GM06990 (cell line): ENCODE results near the gene ATP2A3.

ENCODE experiments used
- DNase-seq: peaks from one replicate; pipeline ENCODE4 v3.0.0-alpha.2; 2011; ENCODE audit not compliant: insufficient read length; ENCODE audit errors: extremely low read depth
- H3K27me3 ChIP-seq: replicated peaks from 2 replicates; pipeline ENCODE4 v1.6.0; 2011; ENCODE audit warnings: low read length; ENCODE audit not compliant: control insufficient read depth, insufficient read depth
- H3K36me3 ChIP-seq: 2 replicates; pipeline ENCODE4 v1.5.1; 2011; ENCODE audit warnings: low read length; ENCODE audit not compliant: control insufficient read depth, insufficient read depth
- H3K4me3 ChIP-seq: replicated peaks from 2 replicates; pipeline ENCODE4 v1.5.1; 2011; ENCODE audit warnings: low read depth, mild to moderate bottlenecking, control low read depth, low read length
- TF ChIP-seq, protein P1 (sequence below): IDR thresholded peaks from 2 replicates; pipeline ENCODE4 v1.5.1; 2011; ENCODE audit warnings: low read length, control low read depth, mild to moderate bottlenecking, inconsistent platforms; ENCODE audit not compliant: insufficient read depth, poor library complexity, severe bottlenecking

The ATP2A3 gene

GRCh38 chr17:3973495-3974137, 9.4 kb upstream of the ATP2A3 start:
- TF ChIP-seq, protein P1, sequence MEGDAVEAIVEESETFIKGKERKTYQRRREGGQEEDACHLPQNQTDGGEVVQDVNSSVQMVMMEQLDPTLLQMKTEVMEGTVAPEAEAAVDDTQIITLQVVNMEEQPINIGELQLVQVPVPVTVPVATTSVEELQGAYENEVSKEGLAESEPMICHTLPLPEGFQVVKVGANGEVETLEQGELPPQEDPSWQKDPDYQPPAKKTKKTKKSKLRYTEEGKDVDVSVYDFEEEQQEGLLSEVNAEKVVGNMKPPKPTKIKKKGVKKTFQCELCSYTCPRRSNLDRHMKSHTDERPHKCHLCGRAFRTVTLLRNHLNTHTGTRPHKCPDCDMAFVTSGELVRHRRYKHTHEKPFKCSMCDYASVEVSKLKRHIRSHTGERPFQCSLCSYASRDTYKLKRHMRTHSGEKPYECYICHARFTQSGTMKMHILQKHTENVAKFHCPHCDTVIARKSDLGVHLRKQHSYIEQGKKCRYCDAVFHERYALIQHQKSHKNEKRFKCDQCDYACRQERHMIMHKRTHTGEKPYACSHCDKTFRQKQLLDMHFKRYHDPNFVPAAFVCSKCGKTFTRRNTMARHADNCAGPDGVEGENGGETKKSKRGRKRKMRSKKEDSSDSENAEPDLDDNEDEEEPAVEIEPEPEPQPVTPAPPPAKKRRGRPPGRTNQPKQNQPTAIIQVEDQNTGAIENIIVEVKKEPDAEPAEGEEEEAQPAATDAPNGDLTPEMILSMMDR, result no peak
- no peak overlapping the region for H3K4me3 ChIP-seq
- no peaks in the 10 kb centered on the region for H3K36me3 ChIP-seq
- H3K27me3 ChIP-seq, result no peaks in the 10 kb centered on the region
- DNase-seq, result no peak

- DNase-seq, result no peak
- H3K36me3 ChIP-seq, result no peaks in the 10 kb centered on the region
- H3K4me3 ChIP-seq, result no peak overlapping the region
- H3K27me3 ChIP-seq, result no peaks in the 10 kb centered on the region
- TF ChIP-seq, protein P1, result no peak
These were observed 8.7 kb upstream of the ATP2A3 start for GRCh38 chr17:3972931-3973330.

DNA sequence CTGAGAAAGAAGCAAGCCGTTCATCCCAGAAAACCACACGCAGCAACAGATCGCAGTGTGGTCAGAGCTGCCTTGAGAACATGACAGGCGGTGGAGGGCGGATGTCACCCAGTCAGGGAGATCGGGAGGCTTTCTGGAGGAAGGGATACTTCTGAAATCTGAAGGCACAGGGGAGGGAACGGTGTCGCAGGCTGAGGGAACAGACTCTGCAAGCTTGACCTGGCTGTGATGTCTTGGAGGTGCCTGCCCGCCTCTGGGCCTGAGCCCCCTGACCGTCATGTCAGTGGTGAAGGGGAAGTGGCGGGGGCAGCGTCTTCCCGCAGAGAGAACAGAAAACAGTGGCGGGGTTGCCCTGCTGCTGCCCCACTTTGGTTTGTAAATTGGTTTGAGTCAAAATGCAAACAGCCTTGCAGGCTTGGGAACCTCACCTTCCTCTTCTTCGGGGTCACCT, 8.1 kb upstream of the ATP2A3 start:
- TF ChIP-seq, protein P1, result no peak
- H3K4me3 ChIP-seq, result no peak overlapping the region
- DNase-seq, result peak; percentile 37

DNA sequence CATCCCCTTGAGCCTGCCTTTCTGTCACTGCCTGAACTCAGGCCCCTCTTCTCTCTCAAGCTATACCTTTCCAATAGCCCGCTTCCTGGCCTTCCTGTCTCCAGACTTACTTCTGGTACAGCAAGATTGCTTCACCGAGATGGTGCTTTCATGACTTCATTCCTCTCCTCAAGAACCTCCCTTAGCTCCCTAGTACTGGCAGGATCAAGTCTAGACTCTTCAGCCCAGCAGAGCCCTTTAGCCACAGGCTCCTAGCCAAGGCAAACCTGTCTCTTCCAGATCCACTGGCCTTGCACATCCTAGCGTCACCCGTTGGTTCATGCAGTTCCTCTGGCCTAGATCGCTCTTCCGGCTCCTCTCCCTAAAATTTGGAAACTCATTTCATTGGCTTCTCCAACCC, 6.4 kb upstream of the ATP2A3 start:
- no peak overlapping the region for H3K4me3 ChIP-seq
- H3K36me3 ChIP-seq, result no peaks in the 10 kb centered on the region
- TF ChIP-seq, protein P1, result no peak

More for the DNA sequence above, 8.1 kb upstream of the ATP2A3 start:
- Histone ChIP-seq H3K27me3 (no peaks in the 10 kb centered on the region), H3K36me3 (no peaks in the 10 kb centered on the region)

GRCh38 chr17:3969963-3970362, 5.7 kb upstream of the ATP2A3 start:
- DNase-seq, result no peak
- Histone ChIP-seq H3K4me3 (no peak overlapping the region), H3K36me3 (no peaks in the 10 kb centered on the region), H3K27me3 (no peaks in the 10 kb centered on the region)
- TF ChIP-seq, protein P1, result no peak

More for the DNA sequence above, 6.4 kb upstream of the ATP2A3 start:
- no peak for DNase-seq
- H3K27me3 ChIP-seq, result no peaks in the 10 kb centered on the region
